Stomach smooth muscle (tissue), 2 donors: ENCODE results near the gene ICA1.

Experiments
- H3K27ac ChIP-seq: one replicate; pipeline ENCODE4 v1.7.0; 2013; ENCODE audit warnings: mild to moderate bottlenecking, low read length, inconsistent platforms
- H3K27me3 ChIP-seq, 2 donors: one replicate each; pipeline ENCODE4 v1.7.0; 2013; ENCODE audit warnings: low read length in 2 of 2; ENCODE audit not compliant: insufficient read depth in 2 of 2, control insufficient read depth in 1 of 2
- H3K36me3 ChIP-seq, 2 donors: one replicate each; pipeline ENCODE4 v1.7.0; 2013; ENCODE audit warnings: low read length in 2 of 2; ENCODE audit not compliant: control insufficient read depth in 2 of 2, insufficient read depth in 2 of 2
- H3K4me1 ChIP-seq: one replicate; pipeline ENCODE4 v1.7.0; 2013; ENCODE audit warnings: low read length; ENCODE audit not compliant: control insufficient read depth, insufficient read depth
- H3K4me3 ChIP-seq, 2 donors: one replicate each; pipeline ENCODE4 v1.7.0; 2013; ENCODE audit warnings: low read length in 2 of 2
- H3K9ac ChIP-seq, 2 donors: one replicate each; pipeline ENCODE4 v1.7.0; 2013; ENCODE audit warnings: low read length in 2 of 2, mild to moderate bottlenecking in 1 of 2
- H3K9me3 ChIP-seq, 2 donors: one replicate each; pipeline ENCODE4 v1.7.0; 2013; ENCODE audit warnings: low read length in 2 of 2; ENCODE audit not compliant: control insufficient read depth in 2 of 2
- donor health status: healthy.
- donor health status: Pancreatic carcinoma.

ICA1 gene

DNA sequence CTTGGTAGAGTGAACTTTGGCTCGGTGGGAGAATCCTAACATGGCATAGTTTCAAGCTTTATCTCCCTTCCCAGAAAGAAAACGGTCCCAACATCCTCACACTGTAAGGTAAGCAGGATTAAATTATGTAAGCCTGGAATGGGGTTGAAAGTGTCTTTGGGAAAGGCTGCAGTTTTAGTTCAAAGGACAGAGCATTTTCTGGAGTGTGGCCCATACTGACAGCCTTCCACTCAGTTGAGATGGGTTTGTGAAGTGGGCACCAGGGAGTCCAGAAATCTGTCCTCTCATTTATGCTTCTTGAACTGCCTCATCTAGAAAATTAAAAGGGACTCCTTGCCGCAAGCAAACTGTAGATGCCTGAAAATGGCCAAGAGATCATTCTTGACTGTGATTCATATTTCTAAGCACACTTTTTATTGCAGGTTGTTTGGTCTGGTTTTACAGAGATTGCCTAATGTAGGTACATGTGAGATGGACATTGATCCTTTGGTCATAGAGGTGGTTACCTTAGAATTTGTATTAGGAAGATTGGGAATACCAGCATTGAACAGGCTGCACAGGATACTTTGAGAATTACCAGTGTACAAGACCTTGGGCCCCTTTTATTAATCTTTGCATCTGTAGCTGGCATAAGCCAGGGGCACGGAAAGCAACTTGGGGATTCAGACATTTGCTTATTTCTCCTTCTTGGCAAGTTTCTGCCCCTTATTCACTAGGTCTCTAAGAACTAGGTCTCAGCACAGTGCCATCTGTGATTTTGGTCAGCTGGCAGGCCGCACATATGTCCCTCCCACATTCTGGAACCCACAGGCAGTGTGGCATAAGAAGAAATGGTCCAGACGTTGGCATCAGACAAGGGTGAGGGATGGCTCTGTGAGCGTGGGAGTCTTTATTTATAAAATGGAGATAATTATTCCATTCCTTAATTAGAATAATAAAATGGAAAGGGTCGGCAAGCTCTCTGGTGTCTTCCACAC lies 167.5 kb downstream of the ICA1 start:
- Histone ChIP-seq H3K27me3 (no peaks in the 10 kb centered on the region), H3K36me3 (no peaks in the 10 kb centered on the region), H3K9ac (no peak overlapping the region), H3K27ac (no peak overlapping the region), H3K4me3 (no peak overlapping the region), H3K4me1 (no peaks in the 10 kb centered on the region), H3K9me3 (no peaks in the 10 kb centered on the region)

DNA sequence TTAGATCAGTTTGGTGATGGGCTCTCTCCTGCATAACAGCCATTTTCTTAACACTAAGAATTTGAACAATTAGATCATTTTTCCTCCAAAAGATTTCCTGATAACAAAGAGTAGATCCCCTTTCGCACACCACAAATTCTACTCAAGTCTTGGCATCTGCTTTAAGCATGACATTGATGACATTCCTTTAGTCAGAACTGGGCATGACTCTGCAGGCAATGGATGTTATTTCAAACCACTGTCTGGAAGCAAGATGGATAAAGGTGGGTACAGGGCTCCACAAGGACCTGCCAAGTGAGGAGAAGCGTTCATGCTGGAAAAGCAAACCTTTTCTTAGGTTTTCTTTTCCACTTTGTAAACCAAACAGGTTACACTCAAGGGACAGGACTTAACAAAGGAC lies 169.8 kb downstream of the ICA1 start:
- H3K9me3 ChIP-seq, result no peaks in the 10 kb centered on the region
- no peaks in the 10 kb centered on the region for H3K4me1 ChIP-seq
- no peaks in the 10 kb centered on the region for H3K27me3 ChIP-seq
- H3K9ac ChIP-seq, result no peak overlapping the region
- H3K4me3 ChIP-seq, result no peak overlapping the region
- H3K27ac ChIP-seq, result no peak overlapping the region
- peaks cover under 1 to 2% of the 10 kb centered on the region in 2 donors for H3K36me3 ChIP-seq

- Histone ChIP-seq H3K27ac (no peak overlapping the region), H3K9ac (no peak overlapping the region), H3K4me3 (no peak overlapping the region), H3K4me1 (no peaks in the 10 kb centered on the region), H3K27me3 (no peaks in the 10 kb centered on the region), H3K36me3 (peaks cover 3 to 20% of the 10 kb centered on the region in 2 donors), H3K9me3 (no peaks in the 10 kb centered on the region)
Observed at GRCh38 chr7:8089036-8089780, 172.8 kb downstream of the ICA1 start.

GRCh38 chr7:8086239-8086638 lies 175.7 kb downstream of the ICA1 start:
- Histone ChIP-seq H3K9me3 (no peaks in the 10 kb centered on the region), H3K4me3 (no peak overlapping the region), H3K9ac (no peak overlapping the region), H3K27ac (no peak overlapping the region), H3K27me3 (no peaks in the 10 kb centered on the region), H3K36me3 (peaks cover 3 to 20% of the 10 kb centered on the region in 2 donors), H3K4me1 (no peaks in the 10 kb centered on the region)

- no peak overlapping the region for H3K27ac ChIP-seq
- peaks cover 3 to 20% of the 10 kb centered on the region in 2 donors for H3K36me3 ChIP-seq
- H3K4me1 ChIP-seq, result no peaks in the 10 kb centered on the region
- no peak overlapping the region for H3K9ac ChIP-seq
- H3K9me3 ChIP-seq, result no peaks in the 10 kb centered on the region
- no peaks in the 10 kb centered on the region for H3K27me3 ChIP-seq
- H3K4me3 ChIP-seq, result no peak overlapping the region
Observed at GRCh38 chr7:8085420-8085819, 176.5 kb downstream of the ICA1 start.

GRCh38 chr7:8084836-8085235 lies 177.1 kb downstream of the ICA1 start:
- Histone ChIP-seq H3K27me3 (no peaks in the 10 kb centered on the region), H3K36me3 (peaks cover 3 to 20% of the 10 kb centered on the region in 2 donors), H3K4me3 (no peak overlapping the region), H3K9me3 (no peaks in the 10 kb centered on the region), H3K9ac (no peak overlapping the region), H3K4me1 (no peaks in the 10 kb centered on the region), H3K27ac (no peak overlapping the region)

GRCh38 chr7:8082762-8083161 lies 179.2 kb downstream of the ICA1 start:
- no peak overlapping the region for H3K27ac ChIP-seq
- no peak overlapping the region for H3K9ac ChIP-seq
- no peaks in the 10 kb centered on the region for H3K27me3 ChIP-seq
- peaks cover 3 to 20% of the 10 kb centered on the region in 2 donors for H3K36me3 ChIP-seq
- no peak overlapping the region for H3K4me3 ChIP-seq
- no peaks in the 10 kb centered on the region for H3K4me1 ChIP-seq
- no peaks in the 10 kb centered on the region for H3K9me3 ChIP-seq

DNA sequence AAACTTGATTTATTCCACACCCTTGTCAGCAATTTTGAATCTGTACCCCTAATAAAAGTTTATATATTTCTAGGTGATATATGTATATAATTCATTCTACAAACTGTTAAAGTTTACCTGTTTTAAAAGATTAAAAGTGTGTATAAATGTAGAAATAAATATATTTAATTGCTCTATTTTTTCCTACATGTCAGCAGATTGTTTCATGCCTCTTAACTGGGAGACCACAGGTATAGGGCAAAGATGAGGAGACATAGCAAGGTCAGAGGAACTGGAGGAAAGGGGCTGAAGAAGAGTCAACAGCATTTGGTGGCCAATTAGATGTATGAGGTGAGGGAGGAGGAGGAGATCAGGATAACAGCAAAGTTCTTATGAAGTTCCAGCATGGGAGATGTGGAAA lies 183.5 kb downstream of the ICA1 start:
- Histone ChIP-seq H3K9me3 (no peaks in the 10 kb centered on the region), H3K27me3 (no peaks in the 10 kb centered on the region), H3K4me1 (no peaks in the 10 kb centered on the region), H3K27ac (no peak overlapping the region), H3K36me3 (no peaks in the 10 kb centered on the region), H3K9ac (no peak overlapping the region), H3K4me3 (no peak overlapping the region)

GRCh38 chr7:8070451-8071180 lies 191.4 kb downstream of the ICA1 start:
- Histone ChIP-seq H3K36me3 (peaks cover 0 to 5% of the 10 kb centered on the region in 2 donors), H3K9ac (no peak overlapping the region), H3K27ac (no peak overlapping the region), H3K9me3 (no peaks in the 10 kb centered on the region), H3K4me1 (peaks cover 12% of the 10 kb centered on the region), H3K27me3 (no peaks in the 10 kb centered on the region), H3K4me3 (no peak overlapping the region)

GRCh38 chr7:8068892-8069686 lies 192.9 kb downstream of the ICA1 start:
- Histone ChIP-seq H3K9ac (no peak overlapping the region), H3K4me1 (peaks cover 15% of the 10 kb centered on the region), H3K36me3 (peaks cover 0 to 5% of the 10 kb centered on the region in 2 donors), H3K9me3 (no peaks in the 10 kb centered on the region), H3K4me3 (peak overlapping the region in 1 of 2 donors; percentile 24), H3K27ac (no peak overlapping the region), H3K27me3 (no peaks in the 10 kb centered on the region)
